ENCODE measurements around the gene ZP2.

GRCh38 chr16:21253470-21253869 is 42.1 kb upstream of the ZP2 start:
- peak; percentile 21; the same call in 1 of the 2 replicates for TF ChIP-seq CTCF (conservative IDR thresholded peaks at IDR 0.05; ENCODE audit: low read length)
- no peak for TF ChIP-seq EZH2phosphoT487 (IDR thresholded peaks at IDR 0.05; ENCODE audit: borderline replicate concordance)
